ENCODE measurements around the gene MAP7. TPM values are rescaled to one million over a fixed set of nuclear protein-coding genes. Genes with fewer than 3 reads are reported as not detected.
A peak's percentile ranks its signal among the peaks of the same experiment; 100 is the strongest.

Gene MAP7
- total and polyA plus RNA-seq, 2 experiments from 2014 or later: 44.7 to 49.2 TPM

DNA sequence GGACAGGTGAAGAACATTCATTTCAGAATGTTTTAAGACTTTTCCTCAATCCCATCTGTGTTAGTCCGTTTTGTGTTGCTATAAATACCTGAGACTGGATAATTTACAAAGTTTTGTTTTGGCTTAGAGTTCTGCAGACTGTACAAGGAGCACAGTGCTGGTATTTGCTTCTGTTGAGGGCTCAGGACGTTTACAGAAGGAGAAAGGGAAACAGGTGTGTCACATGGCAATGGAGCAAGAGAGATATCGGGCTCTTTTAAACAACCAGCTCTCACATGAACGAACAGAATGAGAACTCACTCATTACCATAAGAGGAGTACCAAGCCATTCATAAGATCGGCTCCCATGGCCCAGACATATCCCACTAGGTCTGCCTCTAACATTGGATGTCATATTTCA, 16.7 kb downstream of the MAP7 start:
- Mint-ChIP-seq H3K36me3 (ENCODE audit: low read depth) (peaks cover 10% of the 10 kb centered on the region; the same call in 2 of the 3 replicates), H3K4me1 (peaks cover 61% of the 10 kb centered on the region), H3K4me3 (no peak overlapping the region), H3K27me3 (ENCODE audit: insufficient read depth, low read depth, poor library complexity) (peaks cover 3% of the 10 kb centered on the region), H3K27ac (no peak overlapping the region; the same call in 1 of the 2 replicates), H3K9me3 (no peaks in the 10 kb centered on the region)
- Histone ChIP-seq H3K4me1 (ENCODE audit: insufficient read depth) (peaks cover 54% of the 10 kb centered on the region), H4K20me1 (replicated peaks; ENCODE audit: insufficient read depth) (peaks cover 23% of the 10 kb centered on the region), H2AFZ (no peak overlapping the region), H3K79me2 (replicated peaks; ENCODE audit: insufficient read depth) (peaks cover 100% of the 10 kb centered on the region), H3K9me2 (ENCODE audit: insufficient read depth) (no peaks in the 10 kb centered on the region), H3K27ac (ENCODE audit: low read depth) (no peak overlapping the region), H3K27me3 (ENCODE audit: insufficient read depth) (no peaks in the 10 kb centered on the region), H3K4me3 (no peak overlapping the region), H3K4me2 (no peak overlapping the region), H3K36me3 (ENCODE audit: insufficient read depth) (no peaks in the 10 kb centered on the region), H3F3A (replicated peaks; ENCODE audit: low read depth) (no peaks in the 10 kb centered on the region)
- DNase-seq (ENCODE audit: low spot score): no peak
- no peak for ATAC-seq
- TF ChIP-seq EZH2 (IDR thresholded peaks at IDR 0.05; ENCODE audit: low read depth, unreplicated experiment) (no peak), JUNB (IDR thresholded peaks at IDR 0.05; ENCODE audit: unreplicated experiment) (no peak), CREB1 (CRISPR knock-in tag; IDR thresholded peaks at IDR 0.05; ENCODE audit: low read depth) (no peak), STAT1 (IDR thresholded peaks at IDR 0.05; ENCODE audit: unreplicated experiment) (no peak), POLR2AphosphoS5 (IDR thresholded peaks at IDR 0.05; ENCODE audit: low read depth) (no peak), ZNF114 (CRISPR knock-in tag; IDR thresholded peaks at IDR 0.05) (no peak), NANOG (IDR thresholded peaks at IDR 0.05; ENCODE audit: borderline replicate concordance) (no peak)
- TF ChIP-seq, protein P1, sequence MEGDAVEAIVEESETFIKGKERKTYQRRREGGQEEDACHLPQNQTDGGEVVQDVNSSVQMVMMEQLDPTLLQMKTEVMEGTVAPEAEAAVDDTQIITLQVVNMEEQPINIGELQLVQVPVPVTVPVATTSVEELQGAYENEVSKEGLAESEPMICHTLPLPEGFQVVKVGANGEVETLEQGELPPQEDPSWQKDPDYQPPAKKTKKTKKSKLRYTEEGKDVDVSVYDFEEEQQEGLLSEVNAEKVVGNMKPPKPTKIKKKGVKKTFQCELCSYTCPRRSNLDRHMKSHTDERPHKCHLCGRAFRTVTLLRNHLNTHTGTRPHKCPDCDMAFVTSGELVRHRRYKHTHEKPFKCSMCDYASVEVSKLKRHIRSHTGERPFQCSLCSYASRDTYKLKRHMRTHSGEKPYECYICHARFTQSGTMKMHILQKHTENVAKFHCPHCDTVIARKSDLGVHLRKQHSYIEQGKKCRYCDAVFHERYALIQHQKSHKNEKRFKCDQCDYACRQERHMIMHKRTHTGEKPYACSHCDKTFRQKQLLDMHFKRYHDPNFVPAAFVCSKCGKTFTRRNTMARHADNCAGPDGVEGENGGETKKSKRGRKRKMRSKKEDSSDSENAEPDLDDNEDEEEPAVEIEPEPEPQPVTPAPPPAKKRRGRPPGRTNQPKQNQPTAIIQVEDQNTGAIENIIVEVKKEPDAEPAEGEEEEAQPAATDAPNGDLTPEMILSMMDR (conservative IDR thresholded peaks at IDR 0.05; ENCODE audit: low read depth in 2 of 2): no peak

DNA sequence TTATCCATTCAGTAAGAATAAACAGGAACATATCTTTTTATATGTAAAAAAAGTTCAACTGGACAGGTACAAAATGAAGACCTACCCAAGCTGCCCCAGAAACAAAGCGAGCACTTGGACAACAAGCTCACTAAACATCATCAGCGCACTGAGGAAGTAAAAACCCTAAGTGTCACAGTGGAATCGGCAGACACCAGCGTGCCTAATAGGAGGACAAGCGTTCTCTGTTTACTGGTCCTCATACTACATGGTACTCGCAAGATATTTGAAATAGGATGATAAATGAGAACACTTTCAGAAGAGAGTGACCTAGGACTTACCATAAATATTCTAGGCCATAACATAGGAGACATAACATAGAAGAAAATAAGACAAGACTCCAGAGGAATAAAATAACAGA, 18.2 kb downstream of the MAP7 start:
- H3K4me1 Mint-ChIP-seq: peaks cover 72% of the 10 kb centered on the region
- no peak overlapping the region for H3K4me3 Mint-ChIP-seq
- H3K9me3 Mint-ChIP-seq: no peaks in the 10 kb centered on the region
- Histone ChIP-seq H3K36me3 (ENCODE audit: insufficient read depth) (no peaks in the 10 kb centered on the region), H3K4me3 (no peak overlapping the region), H3K4me2 (no peak overlapping the region), H3K27me3 (ENCODE audit: insufficient read depth) (no peaks in the 10 kb centered on the region), H3K4me1 (ENCODE audit: insufficient read depth) (peaks cover 68% of the 10 kb centered on the region), H2AFZ (no peak overlapping the region), H3K79me2 (replicated peaks; ENCODE audit: insufficient read depth) (peaks cover 100% of the 10 kb centered on the region), H3K9me2 (ENCODE audit: insufficient read depth) (no peaks in the 10 kb centered on the region), H4K20me1 (replicated peaks; ENCODE audit: insufficient read depth) (peaks cover 19% of the 10 kb centered on the region), H3K27ac (ENCODE audit: low read depth) (no peak overlapping the region), H3F3A (replicated peaks; ENCODE audit: low read depth) (no peaks in the 10 kb centered on the region)
- H3K36me3 Mint-ChIP-seq (ENCODE audit: low read depth): peaks cover 10% of the 10 kb centered on the region; the same call in 2 of the 3 replicates
- no peak for DNase-seq (ENCODE audit: low spot score)
- peaks cover 5% of the 10 kb centered on the region for H3K27me3 Mint-ChIP-seq (ENCODE audit: insufficient read depth, low read depth, poor library complexity)
- peak overlapping the region; percentile 73; the same call in 1 of the 2 replicates for H3K27ac Mint-ChIP-seq
- no peak for ATAC-seq
- TF ChIP-seq, protein P2, sequence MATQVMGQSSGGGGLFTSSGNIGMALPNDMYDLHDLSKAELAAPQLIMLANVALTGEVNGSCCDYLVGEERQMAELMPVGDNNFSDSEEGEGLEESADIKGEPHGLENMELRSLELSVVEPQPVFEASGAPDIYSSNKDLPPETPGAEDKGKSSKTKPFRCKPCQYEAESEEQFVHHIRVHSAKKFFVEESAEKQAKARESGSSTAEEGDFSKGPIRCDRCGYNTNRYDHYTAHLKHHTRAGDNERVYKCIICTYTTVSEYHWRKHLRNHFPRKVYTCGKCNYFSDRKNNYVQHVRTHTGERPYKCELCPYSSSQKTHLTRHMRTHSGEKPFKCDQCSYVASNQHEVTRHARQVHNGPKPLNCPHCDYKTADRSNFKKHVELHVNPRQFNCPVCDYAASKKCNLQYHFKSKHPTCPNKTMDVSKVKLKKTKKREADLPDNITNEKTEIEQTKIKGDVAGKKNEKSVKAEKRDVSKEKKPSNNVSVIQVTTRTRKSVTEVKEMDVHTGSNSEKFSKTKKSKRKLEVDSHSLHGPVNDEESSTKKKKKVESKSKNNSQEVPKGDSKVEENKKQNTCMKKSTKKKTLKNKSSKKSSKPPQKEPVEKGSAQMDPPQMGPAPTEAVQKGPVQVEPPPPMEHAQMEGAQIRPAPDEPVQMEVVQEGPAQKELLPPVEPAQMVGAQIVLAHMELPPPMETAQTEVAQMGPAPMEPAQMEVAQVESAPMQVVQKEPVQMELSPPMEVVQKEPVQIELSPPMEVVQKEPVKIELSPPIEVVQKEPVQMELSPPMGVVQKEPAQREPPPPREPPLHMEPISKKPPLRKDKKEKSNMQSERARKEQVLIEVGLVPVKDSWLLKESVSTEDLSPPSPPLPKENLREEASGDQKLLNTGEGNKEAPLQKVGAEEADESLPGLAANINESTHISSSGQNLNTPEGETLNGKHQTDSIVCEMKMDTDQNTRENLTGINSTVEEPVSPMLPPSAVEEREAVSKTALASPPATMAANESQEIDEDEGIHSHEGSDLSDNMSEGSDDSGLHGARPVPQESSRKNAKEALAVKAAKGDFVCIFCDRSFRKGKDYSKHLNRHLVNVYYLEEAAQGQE (IDR thresholded peaks at IDR 0.05; ENCODE audit: unreplicated experiment): no peak
- TF ChIP-seq JUNB (IDR thresholded peaks at IDR 0.05; ENCODE audit: unreplicated experiment): no peak
- TF ChIP-seq ZNF114 (CRISPR knock-in tag; IDR thresholded peaks at IDR 0.05): no peak
- TF ChIP-seq, protein P3, sequence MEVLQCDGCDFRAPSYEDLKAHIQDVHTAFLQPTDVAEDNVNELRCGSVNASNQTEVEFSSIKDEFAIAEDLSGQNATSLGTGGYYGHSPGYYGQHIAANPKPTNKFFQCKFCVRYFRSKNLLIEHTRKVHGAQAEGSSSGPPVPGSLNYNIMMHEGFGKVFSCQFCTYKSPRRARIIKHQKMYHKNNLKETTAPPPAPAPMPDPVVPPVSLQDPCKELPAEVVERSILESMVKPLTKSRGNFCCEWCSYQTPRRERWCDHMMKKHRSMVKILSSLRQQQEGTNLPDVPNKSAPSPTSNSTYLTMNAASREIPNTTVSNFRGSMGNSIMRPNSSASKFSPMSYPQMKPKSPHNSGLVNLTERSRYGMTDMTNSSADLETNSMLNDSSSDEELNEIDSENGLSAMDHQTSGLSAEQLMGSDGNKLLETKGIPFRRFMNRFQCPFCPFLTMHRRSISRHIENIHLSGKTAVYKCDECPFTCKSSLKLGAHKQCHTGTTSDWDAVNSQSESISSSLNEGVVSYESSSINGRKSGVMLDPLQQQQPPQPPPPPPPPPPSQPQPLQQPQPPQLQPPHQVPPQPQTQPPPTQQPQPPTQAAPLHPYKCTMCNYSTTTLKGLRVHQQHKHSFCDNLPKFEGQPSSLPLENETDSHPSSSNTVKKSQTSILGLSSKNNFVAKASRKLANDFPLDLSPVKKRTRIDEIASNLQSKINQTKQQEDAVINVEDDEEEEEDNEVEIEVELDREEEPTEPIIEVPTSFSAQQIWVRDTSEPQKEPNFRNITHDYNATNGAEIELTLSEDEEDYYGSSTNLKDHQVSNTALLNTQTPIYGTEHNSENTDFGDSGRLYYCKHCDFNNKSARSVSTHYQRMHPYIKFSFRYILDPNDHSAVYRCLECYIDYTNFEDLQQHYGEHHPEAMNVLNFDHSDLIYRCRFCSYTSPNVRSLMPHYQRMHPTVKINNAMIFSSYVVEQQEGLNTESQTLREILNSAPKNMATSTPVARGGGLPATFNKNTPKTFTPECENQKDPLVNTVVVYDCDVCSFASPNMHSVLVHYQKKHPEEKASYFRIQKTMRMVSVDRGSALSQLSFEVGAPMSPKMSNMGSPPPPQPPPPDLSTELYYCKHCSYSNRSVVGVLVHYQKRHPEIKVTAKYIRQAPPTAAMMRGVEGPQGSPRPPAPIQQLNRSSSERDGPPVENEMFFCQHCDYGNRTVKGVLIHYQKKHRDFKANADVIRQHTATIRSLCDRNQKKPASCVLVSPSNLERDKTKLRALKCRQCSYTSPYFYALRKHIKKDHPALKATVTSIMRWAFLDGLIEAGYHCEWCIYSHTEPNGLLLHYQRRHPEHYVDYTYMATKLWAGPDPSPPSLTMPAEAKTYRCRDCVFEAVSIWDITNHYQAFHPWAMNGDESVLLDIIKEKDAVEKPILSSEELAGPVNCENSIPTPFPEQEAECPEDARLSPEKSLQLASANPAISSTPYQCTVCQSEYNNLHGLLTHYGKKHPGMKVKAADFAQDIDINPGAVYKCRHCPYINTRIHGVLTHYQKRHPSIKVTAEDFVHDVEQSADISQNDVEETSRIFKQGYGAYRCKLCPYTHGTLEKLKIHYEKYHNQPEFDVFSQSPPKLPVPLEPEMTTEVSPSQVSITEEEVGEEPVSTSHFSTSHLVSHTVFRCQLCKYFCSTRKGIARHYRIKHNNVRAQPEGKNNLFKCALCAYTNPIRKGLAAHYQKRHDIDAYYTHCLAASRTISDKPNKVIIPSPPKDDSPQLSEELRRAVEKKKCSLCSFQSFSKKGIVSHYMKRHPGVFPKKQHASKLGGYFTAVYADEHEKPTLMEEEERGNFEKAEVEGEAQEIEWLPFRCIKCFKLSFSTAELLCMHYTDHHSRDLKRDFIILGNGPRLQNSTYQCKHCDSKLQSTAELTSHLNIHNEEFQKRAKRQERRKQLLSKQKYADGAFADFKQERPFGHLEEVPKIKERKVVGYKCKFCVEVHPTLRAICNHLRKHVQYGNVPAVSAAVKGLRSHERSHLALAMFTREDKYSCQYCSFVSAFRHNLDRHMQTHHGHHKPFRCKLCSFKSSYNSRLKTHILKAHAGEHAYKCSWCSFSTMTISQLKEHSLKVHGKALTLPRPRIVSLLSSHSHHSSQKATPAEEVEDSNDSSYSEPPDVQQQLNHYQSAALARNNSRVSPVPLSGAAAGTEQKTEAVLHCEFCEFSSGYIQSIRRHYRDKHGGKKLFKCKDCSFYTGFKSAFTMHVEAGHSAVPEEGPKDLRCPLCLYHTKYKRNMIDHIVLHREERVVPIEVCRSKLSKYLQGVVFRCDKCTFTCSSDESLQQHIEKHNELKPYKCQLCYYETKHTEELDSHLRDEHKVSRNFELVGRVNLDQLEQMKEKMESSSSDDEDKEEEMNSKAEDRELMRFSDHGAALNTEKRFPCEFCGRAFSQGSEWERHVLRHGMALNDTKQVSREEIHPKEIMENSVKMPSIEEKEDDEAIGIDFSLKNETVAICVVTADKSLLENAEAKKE (CRISPR knock-in tag; IDR thresholded peaks at IDR 0.05): no peak
- no peak for TF ChIP-seq EZH2 (IDR thresholded peaks at IDR 0.05; ENCODE audit: low read depth, unreplicated experiment)
